ENCODE data around the gene PHF20. TPM values are rescaled to one million over a fixed set of nuclear protein-coding genes. Genes with fewer than 3 reads are reported as not detected.

PHF20 gene
- total and polyA plus RNA-seq, 2 of the 8 experiments (the other 6 are each of a cell fraction or from before 2014, with no cell fraction given): 25.6 to 70.1 TPM

- Histone ChIP-seq H2BK20ac (ENCODE audit: low read length) (no peak overlapping the region), H2BK15ac (ENCODE audit: low read length) (no peak overlapping the region), H3K9me3 (ENCODE audit: insufficient read depth in 2 of 2, low read depth in 1 of 2, low read length in 1 of 2) (no peaks in the 10 kb centered on the region), H2BK120ac (replicated peaks; ENCODE audit: low read depth, low read length) (no peak overlapping the region), H3K4me1 (replicated peaks in 1 of 4; ENCODE audit: control insufficient read depth in 3 of 4, insufficient read depth in 4 of 4, low read length in 3 of 4) (peaks cover 0 to 4% (median 0%) of the 10 kb centered on the region in 4 experiments; a peak in 1 of 7 replicates), H3K27ac (ENCODE audit: low read depth, low read length) (no peak overlapping the region), H4K91ac (replicated peaks; ENCODE audit: insufficient read length, low read length) (no peak overlapping the region), H3K23me2 (ENCODE audit: low read depth, low read length) (no peaks in the 10 kb centered on the region), H4K20me1 (replicated peaks in 1 of 2; ENCODE audit: control insufficient read depth in 1 of 2, insufficient read depth in 2 of 2, low read length in 2 of 2) (no peaks in the 10 kb centered on the region), H3K36me3 (ENCODE audit: control insufficient read depth in 2 of 4, insufficient read depth in 4 of 4, low read length in 3 of 4) (no peaks in the 10 kb centered on the region), H3K27me3 (replicated peaks in 1 of 4; ENCODE audit: control insufficient read depth in 3 of 4, extremely low read depth in 1 of 4, insufficient read depth in 3 of 4, low read length in 3 of 4) (no peaks in the 10 kb centered on the region), H3K4me3 (ENCODE audit: extremely low read depth in 1 of 4, insufficient read depth in 2 of 4, low read depth in 3 of 4, low read length in 4 of 4) (no peak overlapping the region), H3K79me1 (ENCODE audit: low read depth, low read length) (no peaks in the 10 kb centered on the region), H3K4me2 (ENCODE audit: insufficient read depth in 1 of 2, low read depth in 2 of 2, low read length in 2 of 2) (no peak overlapping the region), H4K8ac (ENCODE audit: extremely low read depth, insufficient read depth, low read length) (no peak overlapping the region), H3K14ac (ENCODE audit: insufficient read length) (no peak overlapping the region), H2AFZ (ENCODE audit: low read length) (no peak overlapping the region), H3K23ac (ENCODE audit: insufficient read length) (no peak overlapping the region), H3K79me2 (ENCODE audit: control insufficient read depth in 1 of 2, insufficient read depth in 2 of 2, low read length in 2 of 2) (peaks cover 0 to 24% of the 10 kb centered on the region in 2 experiments; a peak in 3 of 4 replicates), H3K9ac (replicated peaks in 1 of 4; ENCODE audit: extremely low read depth in 1 of 4, low read depth in 3 of 4, low read length in 3 of 4) (no peak overlapping the region), H3K56ac (replicated peaks; ENCODE audit: insufficient read length, low read depth, low read length) (no peak overlapping the region), H3K18ac (ENCODE audit: extremely low read depth, low read length) (no peak overlapping the region), H3K4ac (replicated peaks; ENCODE audit: insufficient read length, low read depth, low read length) (no peak overlapping the region), H2BK5ac (ENCODE audit: low read depth, low read length) (no peak overlapping the region), H2AK5ac (ENCODE audit: low read depth, low read length) (no peak overlapping the region), H2BK12ac (ENCODE audit: low read depth, low read length) (no peak overlapping the region), H4K5ac (ENCODE audit: insufficient read length, low read depth, low read length) (no peak overlapping the region)
- POLR2A ChIA-PET (ENCODE audit: partially characterized antibody): no interaction called here
- no peak for FAIRE-seq
- no peak for DNase-seq (ENCODE audit: low read depth in 1 of 2, low spot score in 2 of 2)
- CTCF ChIA-PET (ENCODE audit: partially characterized antibody): interaction anchor here (0.6 kb wide), 1 partner anchor 143 kb away, joined by 3 read pairs; no protein-coding TSS in a partner anchor
- 100% methylated on average over 1 of the region's 1 CpG; no CpG with 5 or more reads in 1 of the 2 experiments for WGBS, 2 experiments (ENCODE audit: extremely low coverage in 1 of 2, insufficient coverage in 1 of 2, insufficient read length in 1 of 2, insufficient replicate concordance in 2 of 2, low coverage in 1 of 2, low lambda C conversion rate in 2 of 2, missing lambda C conversion rate in 1 of 2)
- TF ChIP-seq CHD2 (IDR thresholded peaks at IDR 0.05; ENCODE audit: low read length) (no peak), EP300 (IDR thresholded peaks at IDR 0.05; ENCODE audit: borderline replicate concordance in 1 of 2, low read depth in 2 of 2, low read length in 2 of 2) (no peak), ATF3 (IDR thresholded peaks at IDR 0.05; ENCODE audit: insufficient read depth, low read depth, low read length) (no peak), SIRT6 (IDR thresholded peaks at IDR 0.05; ENCODE audit: low read length) (no peak), SIX5 (IDR thresholded peaks at IDR 0.05; ENCODE audit: low read depth, low read length) (no peak), EGR1 (IDR thresholded peaks at IDR 0.05; ENCODE audit: borderline replicate concordance, low read depth, low read length) (no peak), KDM5A (IDR thresholded peaks at IDR 0.05; ENCODE audit: low read length) (no peak), TAF7 (optimal IDR thresholded peaks at IDR 0.05; ENCODE audit: borderline replicate concordance, low read depth, low read length) (no peak), GTF2F1 (IDR thresholded peaks at IDR 0.05; ENCODE audit: borderline replicate concordance, low read depth, low read length) (no peak)
Measured at GRCh38 chr20:35833241-35833640, 61.4 kb downstream of the PHF20 start.
